Loucy (cell line): Measurements from ENCODE around the gene CHKB.

Source experiments
- H2AFZ ChIP-seq: fragments of 200-600 bp; sonication (generic); 2 replicates; pipeline ENCODE4 v1.6.0; 2016; ENCODE audit warnings: antibody characterized with exemption, mild to moderate bottlenecking, low read length, moderate library complexity
- H3F3A ChIP-seq: fragments of 200-600 bp; 2 replicates; pipeline ENCODE4 v1.6.0; 2016; ENCODE audit warnings: antibody characterized with exemption, low read depth, mild to moderate bottlenecking
- H3K27me3 ChIP-seq: fragments of 200-600 bp; sonication (generic); 2 replicates; pipeline ENCODE4 v1.6.1; 2014; ENCODE audit warnings: low read length, mild to moderate bottlenecking; ENCODE audit not compliant: insufficient read depth, poor library complexity, severe bottlenecking
- H3K36me3 ChIP-seq: fragments of 200-600 bp; sonication (generic); 2 replicates; pipeline ENCODE4 v1.6.1; 2016; ENCODE audit warnings: low read length; ENCODE audit not compliant: insufficient read depth
- H3K4me1 ChIP-seq: fragments of 200-600 bp; sonication (generic); 2 replicates; pipeline ENCODE4 v1.5.1; 2014; ENCODE audit warnings: low read length, mild to moderate bottlenecking; ENCODE audit not compliant: insufficient read depth, poor library complexity, severe bottlenecking
- H3K4me2 ChIP-seq: fragments of 200-600 bp; sonication (generic); 2 replicates; pipeline ENCODE4 v1.6.0; 2014; ENCODE audit warnings: antibody characterized with exemption, low read length, low read depth, mild to moderate bottlenecking; ENCODE audit not compliant: poor library complexity, severe bottlenecking
- H3K4me3 ChIP-seq: fragments of 200-600 bp; sonication (generic); 2 replicates; pipeline ENCODE4 v1.5.1; 2014; ENCODE audit warnings: low read length, mild to moderate bottlenecking, mixed read lengths; ENCODE audit not compliant: poor library complexity, severe bottlenecking
- H3K79me2 ChIP-seq: fragments of 200-600 bp; sonication (generic); 2 replicates; pipeline ENCODE4 v1.6.1; 2014; ENCODE audit warnings: low read length; ENCODE audit not compliant: insufficient read depth
- H3K9ac ChIP-seq: fragments of 200-600 bp; sonication (generic); 2 replicates; pipeline ENCODE4 v1.6.0; 2014; ENCODE audit warnings: mild to moderate bottlenecking, low read depth, low read length, moderate library complexity; ENCODE audit not compliant: poor library complexity, severe bottlenecking
- H3K9me2 ChIP-seq: fragments of 200-600 bp; sonication (generic); replicated peaks from 2 replicates; pipeline ENCODE4 v1.6.1; 2016; ENCODE audit warnings: low read depth, low read length, mixed read lengths
- H3K9me3 ChIP-seq: fragments of 200-600 bp; sonication (generic); 2 replicates; pipeline ENCODE4 v1.6.1; 2014; ENCODE audit warnings: mild to moderate bottlenecking, antibody characterized with exemption, low read length, low read depth; ENCODE audit not compliant: insufficient read depth
- H4K20me1 ChIP-seq: fragments of 200-600 bp; sonication (generic); 2 replicates; pipeline ENCODE4 v1.6.0; 2014; ENCODE audit warnings: antibody characterized with exemption, low read length, mild to moderate bottlenecking; ENCODE audit not compliant: insufficient read depth, poor library complexity, severe bottlenecking
- CTCF ChIP-seq: fragments of 200-600 bp; sonication (generic); conservative IDR thresholded peaks from 2 replicates; pipeline ENCODE4 v1.5.1; 2014; ENCODE audit warnings: mild to moderate bottlenecking, antibody characterized with exemption, low read length
- EZH2phosphoT487 ChIP-seq: fragments of 200-600 bp; IDR thresholded peaks from 2 replicates; pipeline ENCODE4 v1.6.1; 2018; ENCODE audit warnings: antibody characterized with exemption, mild to moderate bottlenecking, moderate library complexity, borderline replicate concordance

Gene CHKB

GRCh38 chr22:50625568-50626313 is 43.1 kb upstream of the CHKB start:
- H2AFZ ChIP-seq = no peak overlapping the region
- TF ChIP-seq CTCF = peak; percentile 43; the same call in 1 of the 2 replicates
- TF ChIP-seq EZH2phosphoT487 = no peak
- H3K4me1 ChIP-seq = peaks cover 40% of the 10 kb centered on the region
- no peaks in the 10 kb centered on the region for H3K27me3 ChIP-seq
- H3K79me2 ChIP-seq = 0 out of 2 replicates have a peak, but pooled peaks cover 7% of the 10 kb centered on the region
- no peak overlapping the region for H3K4me3 ChIP-seq
- H3K9ac ChIP-seq = no peak overlapping the region
- no peaks in the 10 kb centered on the region for H4K20me1 ChIP-seq
- no peaks in the 10 kb centered on the region for H3K36me3 ChIP-seq
- no peaks in the 10 kb centered on the region for H3K9me2 ChIP-seq
- H3F3A ChIP-seq = 0 out of 2 replicates have a peak, but pooled peaks cover 4% of the 10 kb centered on the region
- no peak overlapping the region for H3K4me2 ChIP-seq
- H3K9me3 ChIP-seq = no peaks in the 10 kb centered on the region

GRCh38 chr22:50625131-50625567 is 42.5 kb upstream of the CHKB start:
- Histone ChIP-seq H3K4me2 (no peak overlapping the region), H3K9me2 (no peaks in the 10 kb centered on the region), H3K4me1 (peaks cover 43% of the 10 kb centered on the region), H3K9ac (no peak overlapping the region), H3K27me3 (no peaks in the 10 kb centered on the region), H3K9me3 (no peaks in the 10 kb centered on the region), H2AFZ (no peak overlapping the region), H3K4me3 (no peak overlapping the region), H3F3A (0 out of 2 replicates have a peak, but pooled peaks cover 4% of the 10 kb centered on the region), H4K20me1 (no peaks in the 10 kb centered on the region), H3K36me3 (no peaks in the 10 kb centered on the region), H3K79me2 (0 out of 2 replicates have a peak, but pooled peaks cover 7% of the 10 kb centered on the region)
- no peak for TF ChIP-seq EZH2phosphoT487
- TF ChIP-seq CTCF = no peak

GRCh38 chr22:50624347-50625130 is 41.9 kb upstream of the CHKB start:
- Histone ChIP-seq H3K79me2 (0 out of 2 replicates have a peak, but pooled peaks cover 7% of the 10 kb centered on the region), H3K4me1 (peaks cover 41% of the 10 kb centered on the region), H3K36me3 (no peaks in the 10 kb centered on the region), H4K20me1 (no peaks in the 10 kb centered on the region), H3K4me3 (no peak overlapping the region), H3K9me2 (no peaks in the 10 kb centered on the region), H3K9me3 (no peaks in the 10 kb centered on the region), H3K4me2 (no peak overlapping the region), H3F3A (0 out of 2 replicates have a peak, but pooled peaks cover 4% of the 10 kb centered on the region), H3K27me3 (no peaks in the 10 kb centered on the region), H3K9ac (no peak overlapping the region), H2AFZ (no peak overlapping the region)
- TF ChIP-seq EZH2phosphoT487 (no peak), CTCF (no peak)
